ENCODE results near the gene PLEKHG3.

- TF ChIP-seq POLR2A (IDR thresholded peaks at IDR 0.05; ENCODE audit: low read depth, low read length) = no peak
- TF ChIP-seq TAF1 (IDR thresholded peaks at IDR 0.05; ENCODE audit: low read depth, low read length) = no peak
Measured at GRCh38 chr14:64692986-64693809, 11.0 kb upstream of the PLEKHG3 start.

Measured in GM12891 (cell line).